GM12891 (cell line): Measurements from ENCODE around the gene CADM4.

Experiments
- POLR2A ChIP-seq: IDR thresholded peaks from 2 replicates; pipeline ENCODE4 v1.6.1; 2011; ENCODE audit warnings: low read depth, low read length, control low read depth
- POLR2AphosphoS5 ChIP-seq: IDR thresholded peaks from 2 replicates; pipeline ENCODE4 v1.6.1; 2011; ENCODE audit warnings: low read depth, low read length, control low read depth
- POU2F2 ChIP-seq: IDR thresholded peaks from 2 replicates; pipeline ENCODE4 v1.6.1; 2011; ENCODE audit warnings: low read depth, mild to moderate bottlenecking, control low read depth, low read length, moderate library complexity
- SPI1 ChIP-seq: IDR thresholded peaks from 2 replicates; pipeline ENCODE4 v1.6.1; 2011; ENCODE audit warnings: low read depth, low read length, control low read depth
- TAF1 ChIP-seq: IDR thresholded peaks from 2 replicates; pipeline ENCODE4 v1.6.1; 2011; ENCODE audit warnings: low read depth, low read length, control low read depth

DNA sequence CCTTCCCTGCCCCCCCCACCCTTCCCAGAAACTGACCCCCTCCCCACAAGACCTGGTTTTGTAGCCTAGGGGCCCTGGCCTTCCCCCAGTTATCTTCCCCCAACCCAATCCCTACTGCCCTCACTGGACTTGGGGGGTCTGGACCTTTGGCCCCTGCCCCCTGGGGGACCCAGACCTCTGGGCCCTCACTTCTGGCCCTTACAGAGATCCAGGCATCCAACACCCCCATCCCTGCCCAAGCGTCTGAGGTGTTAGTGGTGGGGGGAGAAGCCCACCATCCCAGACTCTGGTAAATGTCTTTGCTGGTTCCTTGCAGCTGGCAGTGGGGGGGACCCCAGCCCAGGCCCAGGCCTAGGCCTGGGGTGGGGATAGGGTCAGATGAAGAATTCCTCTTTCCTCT is 16.7 kb downstream of the CADM4 start:
- TF ChIP-seq POLR2AphosphoS5 (no peak), TAF1 (no peak), POLR2A (no peak), SPI1 (no peak), POU2F2 (no peak)
